AG04450 (cell line): ENCODE results near the gene CDC42EP3. TPM values are rescaled to one million over a fixed set of nuclear protein-coding genes. Genes with fewer than 3 reads are reported as not detected.

Source experiments
- CTCF ChIA-PET: fragments of 300-600, 350-600 bp; formaldehyde crosslinking; extraction: SDS; loops from one replicate; lab custom pipeline; 2022; ENCODE audit warnings: antibody characterized with exemption, inconsistent platforms; lab: Charles Lee
- POLR2A ChIA-PET: fragments of 350-600 bp; formaldehyde crosslinking; extraction: SDS; loops from one replicate; lab custom pipeline; 2021; ENCODE audit warnings: antibody characterized with exemption, inconsistent platforms; lab: Yijun Ruan, JAX
- DNase-seq: peaks from one replicate; pipeline ENCODE4 v3.0.0-alpha.2; 2011; ENCODE audit warnings: low read depth, low spot score
- H3K27ac ChIP-seq: one replicate; pipeline ENCODE4 v1.5.1; 2012; ENCODE audit warnings: low read depth, low read length, control low read depth
- H3K27me3 ChIP-seq: one replicate; pipeline ENCODE4 v1.6.0; 2012; ENCODE audit warnings: low read length; ENCODE audit not compliant: control insufficient read depth, insufficient read depth
- H3K4me3 ChIP-seq: 2 replicates; pipeline ENCODE4 v1.5.1; 2011; ENCODE audit warnings: mild to moderate bottlenecking, low read depth, low read length, control low read depth
- H3K9me3 ChIP-seq: 2 replicates; pipeline ENCODE4 v1.5.1; 2012; ENCODE audit warnings: low read length; ENCODE audit not compliant: control insufficient read depth, insufficient read depth
- polyA plus RNA-seq: library from polyadenylated mRNA; depleted of rRNA; stranded (reverse); fragments of >200 nt; gene quantifications from 2 replicates; pipeline ENCODE4 v1.2.3, GENCODE V29; 2011
- TF ChIP-seq, protein P1 (sequence below): IDR thresholded peaks from 2 replicates; pipeline ENCODE4 v1.5.1; 2011; ENCODE audit warnings: low read depth, low read length, control low read depth, inconsistent platforms

Gene CDC42EP3
- polyA plus RNA-seq, 1 experiment = 245 TPM

GRCh38 chr2:37707393-37707792 is 36.0 kb upstream of the CDC42EP3 start:
- Histone ChIP-seq H3K27ac (no peak overlapping the region), H3K4me3 (no peak overlapping the region), H3K9me3 (no peaks in the 10 kb centered on the region), H3K27me3 (no peaks in the 10 kb centered on the region)
- ChIA-PET CTCF (interaction anchor here (1.0 to 1.3 kb wide), 2 partner anchors 125 to 292 kb away, joined by 3 to 4 read pairs; no protein-coding TSS in a partner anchor), POLR2A (no interaction called here)
- no peak for DNase-seq
- TF ChIP-seq, protein P1, sequence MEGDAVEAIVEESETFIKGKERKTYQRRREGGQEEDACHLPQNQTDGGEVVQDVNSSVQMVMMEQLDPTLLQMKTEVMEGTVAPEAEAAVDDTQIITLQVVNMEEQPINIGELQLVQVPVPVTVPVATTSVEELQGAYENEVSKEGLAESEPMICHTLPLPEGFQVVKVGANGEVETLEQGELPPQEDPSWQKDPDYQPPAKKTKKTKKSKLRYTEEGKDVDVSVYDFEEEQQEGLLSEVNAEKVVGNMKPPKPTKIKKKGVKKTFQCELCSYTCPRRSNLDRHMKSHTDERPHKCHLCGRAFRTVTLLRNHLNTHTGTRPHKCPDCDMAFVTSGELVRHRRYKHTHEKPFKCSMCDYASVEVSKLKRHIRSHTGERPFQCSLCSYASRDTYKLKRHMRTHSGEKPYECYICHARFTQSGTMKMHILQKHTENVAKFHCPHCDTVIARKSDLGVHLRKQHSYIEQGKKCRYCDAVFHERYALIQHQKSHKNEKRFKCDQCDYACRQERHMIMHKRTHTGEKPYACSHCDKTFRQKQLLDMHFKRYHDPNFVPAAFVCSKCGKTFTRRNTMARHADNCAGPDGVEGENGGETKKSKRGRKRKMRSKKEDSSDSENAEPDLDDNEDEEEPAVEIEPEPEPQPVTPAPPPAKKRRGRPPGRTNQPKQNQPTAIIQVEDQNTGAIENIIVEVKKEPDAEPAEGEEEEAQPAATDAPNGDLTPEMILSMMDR = no peak

DNA sequence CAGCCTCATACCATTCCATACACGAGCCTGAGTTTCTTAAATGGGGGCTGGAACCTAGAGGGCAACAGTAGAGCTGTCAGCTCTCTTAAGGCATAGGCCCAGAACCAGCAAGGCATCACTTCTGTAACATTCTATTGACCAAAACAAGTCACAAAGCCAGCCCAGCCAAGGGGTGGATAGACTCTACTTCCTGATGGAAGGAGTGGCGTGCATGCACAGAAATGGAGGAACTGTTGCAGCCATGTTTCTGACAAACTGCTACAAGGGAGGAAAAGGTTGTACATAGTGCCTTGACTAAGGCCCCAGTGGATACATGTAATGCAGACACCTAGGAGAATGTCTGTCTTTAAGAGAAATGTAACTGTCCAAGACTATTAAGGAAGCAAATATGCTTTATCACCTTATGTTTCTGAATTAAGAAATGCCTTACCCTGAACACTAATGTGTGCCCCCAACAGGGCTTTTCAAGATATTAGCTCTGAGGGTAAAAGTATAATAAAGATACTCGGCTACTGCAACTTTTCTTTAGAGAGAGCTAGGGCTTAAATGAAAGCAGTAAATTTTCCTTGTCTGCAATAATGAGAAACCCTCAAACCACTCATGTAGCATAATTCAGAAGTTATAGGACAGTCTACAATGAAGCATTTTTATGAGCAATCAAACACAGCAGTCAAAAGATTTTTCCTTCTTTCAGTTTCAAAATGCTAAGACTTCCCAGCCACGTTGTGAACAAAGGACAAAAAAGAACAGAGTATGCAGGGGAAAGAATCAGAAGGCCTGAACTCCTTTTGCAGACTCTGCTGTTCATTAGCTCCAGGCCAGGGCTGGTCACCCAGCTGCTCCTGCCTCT is 35.1 kb upstream of the CDC42EP3 start:
- POLR2A ChIA-PET = no interaction called here
- TF ChIP-seq, protein P1 = no peak

DNA sequence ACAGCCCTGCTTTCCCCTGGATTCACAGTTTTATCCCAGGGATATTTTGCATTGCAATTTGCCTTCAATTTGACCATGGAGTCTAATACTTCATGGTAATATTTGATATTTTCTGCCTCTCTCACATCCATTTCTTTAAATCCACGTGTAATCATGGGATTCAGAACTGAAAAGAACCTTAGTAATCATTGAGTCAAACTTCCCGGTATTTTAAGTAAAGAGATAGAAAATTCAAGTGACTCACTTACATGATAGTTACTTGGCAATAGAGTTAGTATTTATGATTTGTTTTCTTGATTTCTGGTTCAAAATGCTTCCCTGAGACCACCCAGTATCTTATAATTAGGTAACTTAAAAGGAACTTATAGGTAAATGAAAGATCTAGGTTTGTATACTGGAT is 33.7 kb upstream of the CDC42EP3 start:
- Histone ChIP-seq H3K4me3 (no peak overlapping the region), H3K9me3 (no peaks in the 10 kb centered on the region), H3K27ac (no peak overlapping the region), H3K27me3 (no peaks in the 10 kb centered on the region)
- TF ChIP-seq, protein P1 = no peak
- no peak for DNase-seq
- ChIA-PET CTCF (no interaction called here), POLR2A (no interaction called here)

More for the DNA sequence above, 35.1 kb upstream of the CDC42EP3 start:
- DNase-seq = no peak
- Histone ChIP-seq H3K9me3 (no peaks in the 10 kb centered on the region), H3K27ac (no peak overlapping the region), H3K4me3 (no peak overlapping the region), H3K27me3 (no peaks in the 10 kb centered on the region)
- CTCF ChIA-PET = interaction anchor here (1.0 to 1.4 kb wide), 2 partner anchors 171 to 292 kb away, joined by 3 to 4 read pairs; no protein-coding TSS in a partner anchor

GRCh38 chr2:37698931-37699481 is 27.6 kb upstream of the CDC42EP3 start:
- Histone ChIP-seq H3K27ac (peak overlapping the region; percentile 77), H3K4me3 (no peak overlapping the region), H3K27me3 (no peaks in the 10 kb centered on the region), H3K9me3 (no peaks in the 10 kb centered on the region)
- CTCF ChIA-PET = interaction anchor here (0.6 to 1.5 kb wide), 4 partner anchors 47 to 285 kb away, joined by 3 to 5 read pairs (median 3); no protein-coding TSS in a partner anchor
- TF ChIP-seq, protein P1 = no peak
- no peak for DNase-seq
- POLR2A ChIA-PET = interaction anchor here (0.8 to 2.3 kb wide), 3 partner anchors 12 to 69 kb away, joined by 3 to 7 read pairs (median 5); no protein-coding TSS in a partner anchor

GRCh38 chr2:37695336-37695735 is 23.9 kb upstream of the CDC42EP3 start:
- H3K4me3 ChIP-seq = no peak overlapping the region
- H3K9me3 ChIP-seq = no peaks in the 10 kb centered on the region
- H3K27me3 ChIP-seq = no peaks in the 10 kb centered on the region
- CTCF ChIA-PET = no interaction called here
- DNase-seq = no peak
- POLR2A ChIA-PET = no interaction called here
- TF ChIP-seq, protein P1 = no peak
- H3K27ac ChIP-seq = no peak overlapping the region
